GM19193 (cell line): ENCODE results near the gene KCNK5.

Source experiments
- POLR2A ChIP-seq: IDR thresholded peaks from 4 replicates; pipeline ENCODE4 v1.6.1; 2011; ENCODE audit not compliant: insufficient read depth, insufficient read length; ENCODE audit errors: extremely low read depth

KCNK5 gene

DNA sequence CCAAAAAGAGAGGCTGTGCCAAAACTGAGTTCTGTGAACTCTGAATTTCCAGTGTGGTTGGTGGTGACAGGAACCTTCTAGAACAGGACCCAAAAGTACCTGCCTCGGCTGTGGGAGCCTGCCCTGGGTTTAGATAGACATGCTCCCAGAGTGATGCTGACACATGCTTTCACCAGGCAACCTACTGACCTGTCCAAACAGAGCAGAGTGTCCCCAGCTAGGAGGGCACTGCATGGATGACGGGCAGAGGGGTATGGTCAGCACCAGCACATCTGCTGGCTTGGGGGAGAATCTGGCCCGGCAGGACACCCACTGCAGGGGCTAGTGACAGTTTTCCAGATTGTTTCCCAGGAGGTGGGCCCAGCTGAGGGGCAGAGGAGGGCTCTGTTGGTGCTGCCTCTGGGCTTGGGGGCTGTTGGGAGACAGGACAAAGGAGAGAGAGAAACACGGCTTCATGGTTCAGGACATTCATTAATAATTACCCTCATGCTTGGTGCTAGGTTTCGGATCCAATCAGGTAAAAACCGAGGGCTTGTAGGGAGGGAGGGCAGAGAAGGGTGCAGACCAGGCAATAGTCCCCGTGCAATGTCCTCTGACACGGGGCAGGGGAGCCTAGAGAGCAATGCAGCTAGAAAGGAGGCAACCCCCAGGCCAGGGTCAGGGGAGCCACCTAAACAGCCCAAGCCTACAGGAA is 15.0 kb downstream of the KCNK5 start:
- no peak for TF ChIP-seq POLR2A

DNA sequence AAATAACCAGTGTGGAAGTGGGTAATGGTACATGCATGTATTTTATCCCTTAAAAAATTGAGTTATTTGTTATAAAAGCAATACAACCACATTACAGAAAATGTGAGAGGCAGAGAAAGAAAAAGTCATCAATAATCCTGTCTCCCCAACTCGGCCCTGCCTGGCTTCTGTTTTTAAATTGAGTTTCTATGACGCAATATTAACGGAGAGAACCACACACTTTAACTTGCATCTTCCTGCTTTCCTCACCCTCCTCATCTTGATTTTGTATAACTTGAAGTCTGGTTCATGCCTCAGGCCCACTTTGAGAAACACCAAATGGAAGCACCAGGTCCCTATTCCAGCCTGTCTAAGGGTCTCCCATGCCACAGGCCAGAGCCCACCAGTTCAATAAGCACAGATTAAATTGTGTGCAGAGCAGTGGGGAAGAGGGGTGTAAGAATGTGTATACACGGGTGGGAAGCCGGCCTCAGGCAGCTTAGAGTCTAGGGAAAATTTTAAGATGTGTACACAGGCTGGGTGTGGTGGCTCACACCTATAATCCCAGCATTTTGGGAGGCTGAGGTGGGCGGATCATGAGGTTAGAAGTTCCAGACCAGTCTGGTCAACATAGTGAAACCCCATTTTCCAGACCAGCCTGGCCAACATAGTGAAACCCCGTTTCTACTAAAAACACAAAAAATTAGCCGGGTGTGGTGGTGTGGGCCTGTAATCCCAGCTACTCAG is 15.9 kb downstream of the KCNK5 start:
- TF ChIP-seq POLR2A, result no peak

DNA sequence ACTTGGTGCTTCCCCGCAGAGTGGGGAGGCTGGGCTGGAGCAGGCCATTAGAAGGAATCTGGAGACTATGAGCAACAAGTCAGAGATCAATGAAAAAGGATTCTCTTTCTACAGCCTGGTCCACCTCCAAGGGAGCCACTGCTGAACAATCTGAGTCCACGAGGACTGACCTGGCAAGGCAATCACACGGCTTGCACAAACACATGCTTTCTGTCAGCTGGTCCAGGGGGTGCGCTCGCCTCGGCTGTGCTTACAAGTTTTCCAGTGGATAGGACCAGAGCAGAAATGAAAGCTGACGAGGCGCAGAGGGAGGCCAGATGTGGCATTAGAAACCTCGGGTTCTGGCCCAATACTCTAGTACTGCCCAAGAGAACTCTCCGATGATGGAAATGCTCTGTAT is 18.1 kb downstream of the KCNK5 start:
- no peak for TF ChIP-seq POLR2A

DNA sequence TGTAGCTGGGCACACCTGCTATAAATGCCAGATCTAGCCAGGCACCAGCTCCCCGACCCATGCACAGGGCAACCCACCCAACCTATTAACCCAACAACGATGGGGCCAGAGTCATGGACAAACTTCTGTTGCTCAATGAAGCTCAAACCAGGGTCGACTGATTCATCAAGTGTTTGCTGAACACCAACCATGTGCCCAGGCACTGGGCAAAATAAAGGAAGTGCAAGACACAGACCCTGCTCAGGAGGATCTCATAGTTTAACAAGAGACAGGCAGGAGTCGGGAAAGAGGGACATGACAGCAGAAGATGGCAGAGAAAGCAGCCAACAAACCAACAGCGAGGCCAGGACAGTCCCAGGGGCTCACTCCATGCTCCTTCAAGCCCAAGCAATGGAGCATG is 18.8 kb downstream of the KCNK5 start:
- no peak for TF ChIP-seq POLR2A

DNA sequence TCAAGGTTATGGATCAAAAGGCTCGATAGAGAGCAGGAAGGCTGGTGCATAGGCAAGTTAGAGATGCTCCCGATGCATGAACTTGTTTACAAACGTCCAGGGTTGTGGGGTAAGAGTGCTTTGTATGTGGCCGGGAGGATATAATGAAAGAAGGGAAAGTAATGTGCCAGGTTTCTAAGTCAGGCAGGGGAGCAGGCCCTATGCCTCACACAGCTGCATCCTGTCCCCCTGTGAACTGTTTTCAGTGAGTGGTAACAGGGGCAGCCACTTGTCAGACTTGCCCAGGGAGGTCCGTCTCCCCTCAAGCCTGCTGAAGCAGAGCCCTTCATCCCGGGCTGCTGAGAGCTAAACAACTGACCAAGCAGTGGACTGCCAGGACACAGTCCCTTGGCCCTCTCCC is 19.4 kb downstream of the KCNK5 start:
- TF ChIP-seq POLR2A, result no peak

DNA sequence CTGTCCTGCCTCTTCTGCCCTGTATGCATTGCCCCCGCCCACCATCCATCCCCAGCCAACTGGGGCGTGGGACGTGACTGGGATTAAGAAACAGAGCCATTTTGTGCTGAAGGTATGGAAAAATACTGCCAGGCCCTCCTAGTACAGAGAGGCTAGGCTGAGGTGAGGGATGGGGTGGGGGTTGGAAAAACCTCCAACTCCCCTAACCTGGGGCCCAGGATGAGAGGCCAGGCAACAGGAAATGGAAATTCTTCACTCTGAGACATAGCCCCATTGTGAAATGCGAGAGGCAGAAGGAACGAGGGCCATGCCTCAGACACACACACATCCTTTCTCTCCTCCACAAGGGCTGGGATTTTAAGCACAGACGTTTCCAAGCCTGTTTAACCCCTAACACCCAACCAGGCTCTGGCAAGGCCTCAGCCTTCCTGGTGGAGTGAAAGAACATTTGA is 19.9 kb downstream of the KCNK5 start:
- TF ChIP-seq POLR2A, result no peak

DNA sequence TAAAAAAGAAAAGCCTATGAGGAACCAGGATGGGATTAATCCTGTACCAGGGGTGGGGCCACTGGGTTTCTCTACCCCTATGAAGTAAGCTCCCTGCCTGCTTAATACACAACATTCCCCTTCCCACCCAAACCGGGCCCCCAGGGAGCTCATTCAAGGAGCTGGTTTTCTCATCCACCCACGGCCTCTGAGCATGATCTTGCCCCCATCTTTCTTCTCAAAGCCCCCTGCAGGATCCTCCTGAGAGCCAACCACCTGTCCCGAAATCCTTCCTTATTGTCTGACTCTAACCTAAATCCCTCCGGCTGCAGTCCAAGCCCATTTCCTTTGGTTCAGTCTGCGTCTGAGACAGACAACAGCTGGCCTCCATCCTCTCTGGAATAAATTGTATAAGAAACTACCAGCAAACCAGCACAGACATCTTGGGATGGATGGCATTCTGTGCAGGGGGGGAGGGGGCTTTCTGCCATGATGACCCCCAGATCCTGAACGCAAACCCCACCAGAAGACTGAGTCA is 21.0 kb downstream of the KCNK5 start:
- no peak for TF ChIP-seq POLR2A

DNA sequence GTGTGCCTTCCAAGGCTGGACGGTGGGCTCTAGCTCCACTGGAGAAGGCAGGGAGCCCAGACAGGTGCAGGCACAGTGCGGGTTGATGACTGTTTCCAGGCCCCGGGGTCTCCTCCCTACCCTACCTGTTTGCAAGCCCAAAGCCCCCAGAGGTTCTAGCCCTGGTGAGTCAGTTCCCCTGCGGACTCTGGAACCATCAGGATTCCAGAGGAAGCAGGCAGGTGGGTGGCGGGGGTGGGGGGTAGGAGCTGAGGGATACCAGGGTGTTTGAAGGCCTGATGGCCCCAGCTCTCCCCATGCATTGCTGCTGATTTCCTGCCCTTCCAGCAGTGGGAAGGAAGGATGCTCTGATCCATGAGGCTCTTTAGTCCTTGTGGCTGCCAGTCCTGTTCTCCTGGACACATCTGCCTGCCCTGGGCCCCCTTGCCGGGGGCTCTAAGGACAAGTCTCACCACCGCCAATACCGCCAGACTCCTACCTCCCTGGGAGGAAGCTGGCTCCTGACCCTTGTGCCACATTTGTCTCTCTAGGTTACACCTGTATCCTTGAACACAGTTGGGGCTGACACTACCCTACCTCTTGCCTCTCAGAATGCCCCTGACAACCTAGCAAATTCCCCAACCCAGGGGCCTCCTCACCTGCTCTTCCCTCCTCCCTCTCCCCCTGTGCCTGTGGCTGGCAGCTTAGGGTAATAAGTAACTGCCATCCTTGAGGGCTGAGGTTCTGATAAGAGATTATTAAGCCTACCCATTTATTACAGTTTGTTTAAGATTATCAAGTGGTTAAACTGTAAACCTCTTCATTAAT is 21.7 kb downstream of the KCNK5 start:
- no peak for TF ChIP-seq POLR2A

DNA sequence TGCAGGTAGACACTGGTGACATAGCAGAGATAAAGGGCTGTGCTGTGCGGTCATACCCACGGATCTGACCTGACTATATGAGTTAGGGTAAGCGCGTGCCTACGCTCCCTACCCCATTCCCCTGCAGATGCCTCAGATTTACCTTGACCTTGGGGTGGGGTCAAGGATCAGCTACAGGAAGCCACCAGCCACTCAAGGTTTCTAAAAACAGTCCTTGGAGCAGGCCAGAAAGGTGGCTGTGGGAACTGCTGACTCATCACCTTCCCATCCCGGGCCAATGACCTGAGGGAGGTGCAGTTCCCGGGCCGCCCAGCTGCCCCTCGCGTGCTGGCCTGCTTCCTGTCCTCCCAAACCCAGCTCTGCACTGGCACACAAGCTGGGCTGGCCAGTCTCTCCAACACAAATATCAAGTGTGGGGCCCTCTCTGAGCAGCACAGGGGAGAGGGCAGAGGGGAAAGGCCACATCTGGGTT is 23.0 kb downstream of the KCNK5 start:
- TF ChIP-seq POLR2A, result no peak

DNA sequence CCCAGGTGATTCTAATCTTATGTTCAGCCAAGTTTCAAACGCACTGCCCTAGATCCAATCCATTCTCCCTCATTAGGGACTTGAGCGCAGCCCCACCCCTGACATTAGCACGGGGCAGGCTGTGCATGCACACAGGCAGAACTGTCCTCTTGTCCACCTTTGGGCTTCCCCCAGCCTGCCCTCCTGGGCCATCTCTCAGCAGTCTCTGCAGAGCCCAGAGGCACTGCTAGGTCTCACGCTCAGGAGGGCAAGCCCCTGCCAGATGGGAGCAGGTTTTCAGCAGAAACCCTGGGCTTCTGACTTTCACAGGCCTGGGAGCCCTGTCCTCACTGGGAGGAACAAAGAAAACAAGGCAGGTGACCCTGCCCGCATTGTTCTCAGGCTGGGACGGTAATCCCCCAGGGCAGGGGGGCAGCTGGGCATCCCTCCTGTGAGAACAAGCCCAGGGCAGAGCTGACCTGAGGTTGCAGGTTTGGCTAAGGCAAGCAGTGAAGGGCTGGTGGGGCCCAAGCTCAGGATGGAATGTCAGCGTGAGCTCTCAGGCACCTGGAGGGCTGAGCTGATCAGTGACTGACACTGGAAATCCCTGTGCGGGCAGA is 24.5 kb downstream of the KCNK5 start:
- TF ChIP-seq POLR2A, result no peak

DNA sequence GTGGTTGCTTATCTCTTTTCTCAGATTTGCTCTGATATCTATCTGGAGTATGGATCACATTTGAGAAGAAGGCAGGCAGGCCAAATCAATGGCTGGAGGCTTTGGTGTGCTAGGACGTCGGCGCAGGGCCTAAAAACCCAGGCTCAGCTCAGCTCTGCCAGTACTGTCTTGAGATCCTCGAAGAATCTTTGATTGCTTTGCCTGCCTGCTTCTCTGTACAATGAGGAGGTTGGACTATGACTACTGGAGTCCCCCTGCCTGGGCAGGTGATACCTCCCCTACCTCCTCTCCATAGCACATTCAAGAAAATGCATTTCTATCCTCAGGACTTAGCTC is 25.1 kb downstream of the KCNK5 start:
- TF ChIP-seq POLR2A, result no peak

DNA sequence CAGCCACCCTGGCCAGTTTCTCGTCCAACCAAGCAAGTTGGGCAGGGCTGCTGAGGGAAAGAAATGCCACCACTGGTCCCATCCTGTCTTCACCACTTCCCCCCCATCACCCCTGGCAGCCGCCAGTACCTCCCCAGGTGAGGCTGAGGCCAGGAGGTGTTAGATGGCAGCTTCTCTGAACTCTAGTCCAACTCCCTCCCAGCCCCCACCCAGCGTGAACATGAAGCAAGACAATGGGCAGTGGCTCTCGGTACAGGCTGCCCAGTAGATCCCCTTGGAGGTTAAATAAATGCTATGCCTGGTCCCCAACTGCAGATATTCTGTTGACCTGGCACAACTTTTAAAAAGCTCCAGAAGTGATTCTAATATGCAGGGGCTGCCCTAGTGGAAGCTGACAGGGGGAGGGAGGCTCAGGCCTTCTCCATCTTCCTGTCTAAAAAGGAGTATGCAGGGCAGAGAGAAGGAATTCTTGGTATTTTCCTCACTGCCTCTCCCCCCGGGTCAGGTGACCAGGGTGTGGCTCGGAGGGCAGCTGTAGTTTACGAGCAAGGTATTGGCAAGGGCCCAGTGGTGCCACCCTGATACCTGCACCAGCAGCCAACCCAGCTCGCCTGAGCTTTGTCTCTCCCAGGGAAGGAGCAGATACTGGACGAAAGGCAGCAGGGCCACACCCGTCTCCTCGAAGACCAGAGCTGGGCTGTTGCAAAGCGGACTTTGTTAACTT is 25.7 kb downstream of the KCNK5 start:
- no peak for TF ChIP-seq POLR2A

DNA sequence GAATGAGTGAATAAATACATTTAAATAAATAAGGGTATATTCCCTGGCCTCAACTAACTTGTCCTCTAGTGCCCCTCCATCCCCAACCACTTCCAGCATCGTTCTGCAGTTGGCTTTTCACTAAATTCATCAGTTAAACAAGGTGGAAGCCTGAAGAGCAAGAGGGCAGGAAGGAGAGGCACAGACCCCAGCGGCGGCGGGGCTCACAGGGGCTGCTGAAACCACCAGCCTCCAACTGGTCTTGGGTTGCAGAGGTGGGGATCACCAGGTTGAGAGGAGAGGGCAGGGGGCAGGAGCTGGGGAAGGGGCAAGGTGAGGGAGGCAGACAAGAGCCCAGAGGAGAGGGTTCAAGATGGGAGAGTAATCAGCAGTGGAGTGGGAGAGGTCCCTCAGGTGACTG is 27.1 kb downstream of the KCNK5 start:
- TF ChIP-seq POLR2A, result no peak

DNA sequence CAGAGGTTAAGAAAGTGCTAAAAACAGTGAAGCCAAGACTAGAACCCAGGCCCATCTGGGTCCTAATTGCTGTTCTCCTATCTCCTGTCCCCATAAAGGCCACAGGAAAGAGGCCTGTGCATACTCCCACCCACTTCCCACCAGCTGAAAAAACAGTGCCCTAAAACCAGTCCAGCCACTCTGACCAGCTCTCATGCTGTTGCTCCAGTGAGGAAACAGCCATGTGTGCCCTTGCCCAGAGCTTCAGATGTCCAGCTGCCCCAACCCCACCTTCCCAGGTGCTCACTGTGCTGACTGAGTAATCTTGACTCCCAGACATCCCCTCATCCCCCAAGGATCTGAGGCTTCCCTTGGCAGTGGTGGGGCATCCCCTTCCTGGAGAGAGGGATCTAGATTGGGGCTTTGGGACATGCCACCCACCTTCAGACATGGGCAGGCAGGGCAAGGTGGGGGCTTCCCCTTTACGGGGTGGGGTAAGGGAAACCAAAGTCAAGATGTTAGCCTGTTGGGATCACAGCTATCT is 28.7 kb downstream of the KCNK5 start:
- no peak for TF ChIP-seq POLR2A
